Esophagus squamous epithelium (tissue), 4 donors: ENCODE data around the gene DNAJC17.

Experiments used
- POLR2A ChIP-seq, 4 donors: fragments of 450-650 bp; IDR thresholded peaks; one replicate each; pipeline ENCODE4 v1.6.1; 2017; ENCODE audit warnings: antibody characterized with exemption in 4 of 4, mild to moderate bottlenecking in 4 of 4, moderate library complexity in 3 of 4
- TF ChIP-seq, protein P1 (sequence below), 6 experiments: fragments of 450-650 bp in 4 of 6; fragments of 200-600 bp in 2 of 6; sonication (generic) in 2 of 6; IDR thresholded peaks; one replicate each; pipeline ENCODE4 v1.5.1; 2016 to 2019; ENCODE audit warnings: antibody characterized with exemption in 6 of 6, mild to moderate bottlenecking in 4 of 6, moderate library complexity in 4 of 6

DNA sequence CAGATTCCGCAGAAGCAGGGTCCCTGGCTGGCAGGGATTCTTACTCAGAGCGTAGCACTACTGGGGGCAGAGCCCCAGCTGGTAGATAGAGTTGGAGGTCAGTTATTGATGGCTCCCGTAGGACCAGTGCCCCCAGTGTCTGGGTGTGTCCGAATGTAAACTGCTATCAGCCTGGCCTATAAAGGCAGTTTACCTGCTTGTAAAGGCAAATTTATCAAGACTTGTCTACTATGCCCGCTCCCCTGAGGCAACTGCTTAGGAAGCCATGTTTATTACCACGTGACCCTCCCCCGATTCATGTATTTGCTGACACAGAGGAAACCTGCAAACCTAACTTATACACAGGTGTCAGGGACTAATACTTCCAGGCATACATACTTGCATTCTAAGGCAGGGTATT is 21.8 kb upstream of the DNAJC17 start:
- TF ChIP-seq, protein P1, sequence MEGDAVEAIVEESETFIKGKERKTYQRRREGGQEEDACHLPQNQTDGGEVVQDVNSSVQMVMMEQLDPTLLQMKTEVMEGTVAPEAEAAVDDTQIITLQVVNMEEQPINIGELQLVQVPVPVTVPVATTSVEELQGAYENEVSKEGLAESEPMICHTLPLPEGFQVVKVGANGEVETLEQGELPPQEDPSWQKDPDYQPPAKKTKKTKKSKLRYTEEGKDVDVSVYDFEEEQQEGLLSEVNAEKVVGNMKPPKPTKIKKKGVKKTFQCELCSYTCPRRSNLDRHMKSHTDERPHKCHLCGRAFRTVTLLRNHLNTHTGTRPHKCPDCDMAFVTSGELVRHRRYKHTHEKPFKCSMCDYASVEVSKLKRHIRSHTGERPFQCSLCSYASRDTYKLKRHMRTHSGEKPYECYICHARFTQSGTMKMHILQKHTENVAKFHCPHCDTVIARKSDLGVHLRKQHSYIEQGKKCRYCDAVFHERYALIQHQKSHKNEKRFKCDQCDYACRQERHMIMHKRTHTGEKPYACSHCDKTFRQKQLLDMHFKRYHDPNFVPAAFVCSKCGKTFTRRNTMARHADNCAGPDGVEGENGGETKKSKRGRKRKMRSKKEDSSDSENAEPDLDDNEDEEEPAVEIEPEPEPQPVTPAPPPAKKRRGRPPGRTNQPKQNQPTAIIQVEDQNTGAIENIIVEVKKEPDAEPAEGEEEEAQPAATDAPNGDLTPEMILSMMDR (IDR thresholded peaks at IDR 0.05): no peak
- no peak for TF ChIP-seq POLR2A (IDR thresholded peaks at IDR 0.05)
